ENCODE data around the gene KIF3C. TPM values are rescaled to one million over a fixed set of nuclear protein-coding genes. Genes with fewer than 3 reads are reported as not detected.

The KIF3C gene
- total and polyA plus RNA-seq, 10 of the 15 experiments (the other 5 are each of a cell fraction or from before 2014, with no cell fraction given) = 0.10 to 0.63 (median 0.46) TPM

- ChIA-PET POLR2A (no interaction called here), RAD21 (ENCODE audit: unreplicated experiment) (interaction anchor here (1.1 kb wide), 1 partner anchor 14 kb away, joined by 3 read pairs; no protein-coding TSS in a partner anchor), SMC1A (ENCODE audit: uncharacterized antibody, unreplicated experiment) (no interaction called here), CTCF (interaction anchor here (0.9 to 1.4 kb wide), 2 partner anchors 14 to 160 kb away, joined by 3 to 5 read pairs; no protein-coding TSS in a partner anchor)
- Histone ChIP-seq H3K4me2 (ENCODE audit: control insufficient read depth, insufficient read depth) (no peak overlapping the region), H3K79me2 (ENCODE audit: control insufficient read depth, insufficient read depth, low read length) (no peaks in the 10 kb centered on the region), H3K27ac (ENCODE audit: control insufficient read depth, insufficient read depth) (no peak overlapping the region), H4K20me1 (ENCODE audit: control insufficient read depth, insufficient read depth) (no peaks in the 10 kb centered on the region), H3K9ac (ENCODE audit: control insufficient read depth, insufficient read depth, low read length) (no peak overlapping the region), H3K9me3 (replicated peaks; ENCODE audit: control insufficient read depth, insufficient read depth, low read length) (no peaks in the 10 kb centered on the region), H3K36me3 (ENCODE audit: control insufficient read depth in 2 of 2, insufficient read depth in 2 of 2, low read length in 1 of 2) (no peaks in the 10 kb centered on the region), H3K4me1 (ENCODE audit: control insufficient read depth, insufficient read depth, low read length) (no peaks in the 10 kb centered on the region), H3K4me3 (no peak overlapping the region), H2AFZ (ENCODE audit: control insufficient read depth, low read depth, low read length) (no peak overlapping the region), H3K27me3 (replicated peaks in 1 of 2; ENCODE audit: control insufficient read depth in 2 of 2, insufficient read depth in 2 of 2, low read length in 1 of 2) (no peaks in the 10 kb centered on the region)
- FAIRE-seq (no peak), DNase-seq (ENCODE audit: low read depth, low spot score) (no peak), ATAC-seq (no peak)
- in situ Hi-C loops (cut with MboI) (no loop called here), intact Hi-C loops (cut with micrococcal nuclease; ENCODE audit: unreplicated experiment) (no loop called here)
- 44% methylated on average over 6 of the region's 6 CpGs for WGBS (ENCODE audit: insufficient coverage, insufficient replicate concordance, low lambda C conversion rate, missing lambda C conversion rate)
- TF ChIP-seq IKZF1 (conservative IDR thresholded peaks at IDR 0.05) (no peak), PML (IDR thresholded peaks at IDR 0.05; ENCODE audit: low read length) (no peak), BCL3 (IDR thresholded peaks at IDR 0.05; ENCODE audit: borderline replicate concordance, insufficient read depth, low read depth, low read length, poor library complexity, severe bottlenecking) (peak; percentile 73), RELA (IDR thresholded peaks at IDR 0.05; ENCODE audit: borderline replicate concordance, partially characterized antibody) (no peak)
- BruUV-seq (replicated peaks) = no TSS peak
These were observed 5.1 kb downstream of the KIF3C start for GRCh38 chr2:25976983-25977741.

All from GM12878 (cell line).